GM12878 (cell line): ENCODE results near the gene DOHH. TPM values are rescaled to one million over a fixed set of nuclear protein-coding genes. Genes with fewer than 3 reads are reported as not detected.

Source experiments
- ATAC-seq: fragments of 200-7000 bp; cut with Tn5 transposase; 3 replicates; pipeline ENCODE4 v1.9.1; 2020; ENCODE audit warnings: mild to moderate bottlenecking, moderate library complexity
- BruUV-seq: library from RNA; stranded (reverse); fragments of 400-500 nt; replicated peaks from 2 replicates; lab custom pipeline; 2021; lab: Mats Ljungman, UMichigan
- CTCF ChIA-PET: fragments of 300-600 bp; sonication (Branson Sonifier 250); formaldehyde crosslinking; extraction: SDS; loops from one replicate; lab custom pipeline; 2021; ENCODE audit warnings: inconsistent platforms; lab: Yijun Ruan, JAX
- POLR2A ChIA-PET: fragments of 350-600 bp; formaldehyde crosslinking; extraction: SDS; loops from one replicate; lab custom pipeline; 2021; ENCODE audit warnings: inconsistent platforms; lab: Charles Lee
- RAD21 ChIA-PET: fragments of 300-600 bp; sonication (Branson Sonifier 250); formaldehyde crosslinking; loops from one replicate; lab custom pipeline; 2023; ENCODE audit warnings: antibody characterized with exemption; ENCODE audit not compliant: unreplicated experiment; lab: Charles Lee
- SMC1A ChIA-PET: fragments of 300-600 bp; sonication (Branson Sonifier 250); formaldehyde crosslinking; loops from one replicate; lab custom pipeline; 2023; ENCODE audit not compliant: unreplicated experiment, uncharacterized antibody; lab: Charles Lee
- DNase-seq: peaks from one replicate; pipeline ENCODE4 v3.0.0-alpha.2; 2011; ENCODE audit warnings: low read depth, low spot score
- FAIRE-seq: peaks from 3 replicates; lab custom pipeline; 2011; peaks lifted over from hg19 to GRCh38; lab: Jason Lieb, UNC
- H2AFZ ChIP-seq: 2 replicates; pipeline ENCODE4 v1.6.0; 2011; ENCODE audit warnings: low read depth, low read length, control low read depth; ENCODE audit not compliant: control insufficient read depth
- H3K27ac ChIP-seq: 2 replicates; pipeline ENCODE4 v1.5.1; 2011; ENCODE audit warnings: control low read depth; ENCODE audit not compliant: control insufficient read depth, insufficient read depth
- H3K27me3 ChIP-seq, 2 experiments: replicated peaks in 1 of 2; 2 replicates each; pipeline versions ENCODE4 v1.6.0 to v1.6.1; 2011; ENCODE audit warnings: low read length in 1 of 2; ENCODE audit not compliant: control insufficient read depth in 2 of 2, insufficient read depth in 2 of 2
- H3K36me3 ChIP-seq, 2 experiments: 2 replicates each; pipeline ENCODE4 v1.5.1; 2011; ENCODE audit warnings: low read length in 1 of 2; ENCODE audit not compliant: control insufficient read depth in 2 of 2, insufficient read depth in 2 of 2
- H3K4me1 ChIP-seq: 2 replicates; pipeline ENCODE4 v1.6.1; 2011; ENCODE audit warnings: mild to moderate bottlenecking, low read length, moderate library complexity, mixed read lengths; ENCODE audit not compliant: control insufficient read depth, insufficient read depth
- H3K4me2 ChIP-seq: 2 replicates; pipeline ENCODE4 v1.6.0; 2011; ENCODE audit warnings: control low read depth; ENCODE audit not compliant: control insufficient read depth, insufficient read depth
- H3K4me3 ChIP-seq: fragments of 200-600 bp; sonication (generic); 2 replicates; pipeline ENCODE4 v1.5.1; 2016
- H3K79me2 ChIP-seq: 2 replicates; pipeline ENCODE4 v1.6.0; 2011; ENCODE audit warnings: low read length; ENCODE audit not compliant: control insufficient read depth, insufficient read depth
- H3K9ac ChIP-seq: 2 replicates; pipeline ENCODE4 v1.8.0; 2011; ENCODE audit warnings: low read length, control low read depth, mixed read lengths; ENCODE audit not compliant: control insufficient read depth, insufficient read depth
- H3K9me3 ChIP-seq: replicated peaks from 3 replicates; pipeline ENCODE4 v1.5.1; 2011; ENCODE audit warnings: mild to moderate bottlenecking, low read length; ENCODE audit not compliant: control insufficient read depth, insufficient read depth
- H4K20me1 ChIP-seq: 2 replicates; pipeline ENCODE4 v1.6.0; 2011; ENCODE audit not compliant: control insufficient read depth, insufficient read depth
- MEF2A ChIP-seq: IDR thresholded peaks from 2 replicates; pipeline ENCODE4 v1.6.1; 2011; ENCODE audit warnings: low read depth, mild to moderate bottlenecking, low read length, moderate library complexity; ENCODE audit not compliant: insufficient read depth
- RB1 ChIP-seq: fragments of 450-650 bp; formaldehyde crosslinking; IDR thresholded peaks from 2 replicates; pipeline ENCODE4 v1.6.1; 2017; ENCODE audit warnings: mild to moderate bottlenecking, borderline replicate concordance
- RUNX3 ChIP-seq: IDR thresholded peaks from 2 replicates; pipeline ENCODE4 v1.6.1; 2012; ENCODE audit warnings: low read length, inconsistent platforms
- WGBS: methylation state at CpG from one replicate; pipeline ENCODE4 v1.1.6; 2016; ENCODE audit warnings: low lambda C conversion rate; ENCODE audit not compliant: insufficient replicate concordance, insufficient coverage; ENCODE audit errors: missing lambda C conversion rate; 5-methylcytosine and 5-hydroxymethylcytosine counted together
- in situ Hi-C: fragments of 300-500 bp; cut with MboI; formaldehyde crosslinking; loops from 9 replicates; pipeline ENCODE4 v1.14.3; 2018; ENCODE audit warnings: mixed read lengths
- intact Hi-C: fragments of 100-400 bp; cut with micrococcal nuclease; formaldehyde crosslinking; loops from one replicate; pipeline ENCODE4 v1.14.2; 2022; ENCODE audit not compliant: unreplicated experiment
- polyA plus RNA-seq, 11 experiments: library from polyadenylated mRNA; depleted of rRNA in 4 of 11; unstranded in 6 of 11; stranded (reverse) in 5 of 11; fragments of >200 nt; fragmentation: Nextera tagmentation in 4 of 11; fragmentation: Illumina TruSeq in 1 of 11; extraction: Ambion mirVana in 4 of 11; extraction: Trizol in 1 of 11; gene quantifications; 1 replicate in 1 of 11; 2 replicates in 10 of 11; pipeline versions ENCODE4 v1.2.1 to v1.2.3, GENCODE V29; 2011 to 2016; ENCODE audit warnings: inconsistent platforms in 2 of 11, missing spikeins in 2 of 11, low read depth in 1 of 11
- total RNA-seq, 4 experiments: library from RNA; depleted of rRNA in 3 of 4; stranded (reverse); fragments of >200 nt in 3 of 4; fragmentation: Illumina TruSeq in 1 of 4; extraction: Trizol in 1 of 4; gene quantifications; 2 replicates each; pipeline versions ENCODE4 v1.2.1 to v1.2.3, GENCODE V29; 2013 to 2021
- TF ChIP-seq, protein P1 (sequence below): fragments of 450-650 bp; IDR thresholded peaks from 2 replicates; pipeline ENCODE4 v1.6.1; 2018; ENCODE audit warnings: mild to moderate bottlenecking, low read depth, moderate library complexity; ENCODE audit not compliant: partially characterized antibody

DOHH gene
- total and polyA plus RNA-seq, 10 of the 15 experiments (the other 5 are each of a cell fraction or from before 2014, with no cell fraction given) = 0.11 to 28.6 (median 11.7) TPM

DNA sequence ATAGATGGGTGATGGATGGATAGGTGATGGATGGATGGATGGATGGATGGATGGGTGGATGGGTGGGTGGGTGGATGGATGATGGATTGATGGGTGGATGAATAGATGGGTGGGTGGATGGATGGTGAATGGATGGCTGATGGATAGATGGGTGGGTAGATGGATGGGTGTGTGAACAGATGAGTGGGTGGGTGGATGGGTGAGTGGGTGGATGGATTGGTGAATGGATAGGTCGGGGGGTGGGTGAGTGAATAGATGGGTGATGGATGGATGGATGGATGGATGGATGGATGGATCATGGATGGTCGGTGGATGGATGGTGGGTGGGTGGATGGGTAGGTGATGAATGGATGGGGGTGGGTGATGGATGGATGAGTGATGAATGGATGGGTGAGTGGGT, 23.6 kb downstream of the DOHH start:
- no peak for ATAC-seq
- ChIA-PET CTCF (interaction anchor here (0.8 to 0.9 kb wide), 2 partner anchors 8 to 151 kb away, joined by 3 to 4 read pairs; no protein-coding TSS in a partner anchor), SMC1A (no interaction called here), RAD21 (no interaction called here), POLR2A (no interaction called here)
- Histone ChIP-seq H3K36me3 (no peaks in the 10 kb centered on the region), H3K27ac (no peak overlapping the region), H3K27me3 (peaks cover 0 to 2% of the 10 kb centered on the region in 2 experiments; a peak in 3 of 4 replicates), H3K9ac (no peak overlapping the region), H3K4me3 (no peak overlapping the region), H3K79me2 (no peaks in the 10 kb centered on the region), H2AFZ (no peak overlapping the region), H4K20me1 (no peaks in the 10 kb centered on the region), H3K4me2 (no peak overlapping the region), H3K4me1 (no peaks in the 10 kb centered on the region), H3K9me3 (no peaks in the 10 kb centered on the region; the same call in 2 of the 3 replicates)
- DNase-seq = no peak
- intact Hi-C loops (no loop called here), in situ Hi-C loops (no loop called here)
- TF ChIP-seq MEF2A (no peak), RB1 (no peak), RUNX3 (no peak)
- TF ChIP-seq, protein P1, sequence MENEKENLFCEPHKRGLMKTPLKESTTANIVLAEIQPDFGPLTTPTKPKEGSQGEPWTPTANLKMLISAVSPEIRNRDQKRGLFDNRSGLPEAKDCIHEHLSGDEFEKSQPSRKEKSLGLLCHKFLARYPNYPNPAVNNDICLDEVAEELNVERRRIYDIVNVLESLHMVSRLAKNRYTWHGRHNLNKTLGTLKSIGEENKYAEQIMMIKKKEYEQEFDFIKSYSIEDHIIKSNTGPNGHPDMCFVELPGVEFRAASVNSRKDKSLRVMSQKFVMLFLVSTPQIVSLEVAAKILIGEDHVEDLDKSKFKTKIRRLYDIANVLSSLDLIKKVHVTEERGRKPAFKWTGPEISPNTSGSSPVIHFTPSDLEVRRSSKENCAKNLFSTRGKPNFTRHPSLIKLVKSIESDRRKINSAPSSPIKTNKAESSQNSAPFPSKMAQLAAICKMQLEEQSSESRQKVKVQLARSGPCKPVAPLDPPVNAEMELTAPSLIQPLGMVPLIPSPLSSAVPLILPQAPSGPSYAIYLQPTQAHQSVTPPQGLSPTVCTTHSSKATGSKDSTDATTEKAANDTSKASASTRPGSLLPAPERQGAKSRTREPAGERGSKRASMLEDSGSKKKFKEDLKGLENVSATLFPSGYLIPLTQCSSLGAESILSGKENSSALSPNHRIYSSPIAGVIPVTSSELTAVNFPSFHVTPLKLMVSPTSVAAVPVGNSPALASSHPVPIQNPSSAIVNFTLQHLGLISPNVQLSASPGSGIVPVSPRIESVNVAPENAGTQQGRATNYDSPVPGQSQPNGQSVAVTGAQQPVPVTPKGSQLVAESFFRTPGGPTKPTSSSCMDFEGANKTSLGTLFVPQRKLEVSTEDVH = no peak
- WGBS = 100% methylated on average over 1 of the region's 2 CpGs
- no peak for FAIRE-seq
- no TSS peak for BruUV-seq
